Natural killer cell (primary cell): ENCODE measurements around the gene FHDC1. TPM values are rescaled to one million over a fixed set of nuclear protein-coding genes. Genes with fewer than 3 reads are reported as not detected.

Source experiments
- ATAC-seq, 3 donors: fragments of 150-1000 bp in 2 of 3; fragments of 200-7000 bp in 1 of 3; cut with Tn5 transposase; 1 replicate in 1 of 3; 2 replicates in 2 of 3; pipeline ENCODE4 v1.10.0; 2021; ENCODE audit warnings: mild to moderate bottlenecking in 2 of 3, moderate library complexity in 2 of 3
- DNase-seq, 2 donors: peaks; one replicate each; pipeline versions ENCODE4 v3.0.0 to v3.0.0-alpha.2; 2013 to 2021; ENCODE audit warnings: mixed read lengths in 1 of 2
- H3K27ac ChIP-seq: one replicate; pipeline ENCODE4 v1.5.1; 2013; ENCODE audit warnings: mild to moderate bottlenecking, low read length
- H3K27me3 ChIP-seq: one replicate; pipeline ENCODE4 v1.6.1; 2013; ENCODE audit warnings: low read length; ENCODE audit not compliant: control insufficient read depth, insufficient read depth
- H3K36me3 ChIP-seq: one replicate; pipeline ENCODE4 v1.6.1; 2013; ENCODE audit warnings: low read length; ENCODE audit not compliant: control insufficient read depth, insufficient read depth
- H3K4me1 ChIP-seq: one replicate; pipeline ENCODE4 v1.6.1; 2013; ENCODE audit warnings: low read length; ENCODE audit not compliant: control insufficient read depth, insufficient read depth
- H3K4me3 ChIP-seq: one replicate; pipeline ENCODE4 v1.5.1; 2013; ENCODE audit warnings: low read length
- H3K9me3 ChIP-seq: one replicate; pipeline ENCODE4 v1.6.1; 2013; ENCODE audit warnings: low read length; ENCODE audit not compliant: control insufficient read depth, insufficient read depth
- H3K27ac Mint-ChIP-seq, 2 donors: one replicate each; pipeline ENCODE4 v1.8.0; 2022; ENCODE audit warnings: mild to moderate bottlenecking in 2 of 2, mixed read lengths in 2 of 2, moderate library complexity in 1 of 2
- H3K27me3 Mint-ChIP-seq, 2 donors: one replicate each; pipeline ENCODE4 v1.8.0; 2022; ENCODE audit warnings: low read depth in 2 of 2, mixed read lengths in 2 of 2
- H3K36me3 Mint-ChIP-seq: one replicate; pipeline ENCODE4 v1.8.0; 2022; ENCODE audit warnings: mixed read lengths
- H3K4me1 Mint-ChIP-seq, 2 donors: one replicate each; pipeline ENCODE4 v1.8.0; 2022; ENCODE audit warnings: mixed read lengths in 2 of 2
- H3K4me3 Mint-ChIP-seq: one replicate; pipeline ENCODE4 v1.8.0; 2022; ENCODE audit warnings: mild to moderate bottlenecking, moderate library complexity, mixed read lengths
- H3K9me3 Mint-ChIP-seq, 2 donors: one replicate each; pipeline ENCODE4 v1.8.0; 2022; ENCODE audit warnings: mixed read lengths in 2 of 2
- WGBS: methylation state at CpG from one replicate; pipeline ENCODE4 v1.1.7; 2013; ENCODE audit warnings: missing lambda C conversion rate; ENCODE audit not compliant: insufficient coverage; 5-methylcytosine and 5-hydroxymethylcytosine counted together
- intact Hi-C: fragments of 100-400 bp; cut with micrococcal nuclease; formaldehyde crosslinking; loops from one replicate; pipeline ENCODE4 v1.14.2; 2022
- total RNA-seq, 4 donors: library from RNA; stranded (reverse); fragments of 120-200 nt in 1 of 4; gene quantifications; one replicate each; pipeline versions ENCODE4 v1.2.3 to v1.2.4, GENCODE V29; 2013 to 2022
- TF ChIP-seq, protein P1 (sequence below): fragments of 200-600 bp; IDR thresholded peaks from one replicate; pipeline ENCODE4 v1.8.0; 2022; ENCODE audit warnings: antibody characterized with exemption

FHDC1 gene
- total RNA-seq, 3 donors from 2014 or later (not counting 1 experiment from before 2014, with no cell fraction given): 0.10 to 0.23 (median 0.16) TPM

DNA sequence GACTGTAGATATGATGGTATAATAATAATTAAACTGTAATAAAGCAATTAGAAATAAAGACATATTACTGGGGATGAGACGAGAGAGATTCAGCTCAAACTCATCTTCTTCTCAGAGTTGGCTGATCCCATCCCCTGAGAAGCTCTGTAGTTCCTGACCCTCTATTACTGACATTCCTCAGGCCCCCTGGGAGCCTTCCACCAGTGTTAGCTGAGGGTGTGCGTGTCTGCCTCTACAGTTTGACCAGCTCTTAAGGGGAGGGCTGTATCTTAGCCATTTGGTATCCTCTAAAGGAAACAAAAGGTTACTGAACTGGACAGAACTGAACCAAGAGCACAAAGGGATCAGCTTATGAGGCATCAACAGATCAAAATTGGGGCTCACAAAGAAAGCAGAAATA is 11.2 kb downstream of the FHDC1 start:
- no peaks in the 10 kb centered on the region for H3K9me3 Mint-ChIP-seq
- peaks cover 0 to 6% of the 10 kb centered on the region in 2 donors for H3K27me3 Mint-ChIP-seq
- no peaks in the 10 kb centered on the region for H3K4me1 Mint-ChIP-seq
- H3K27ac ChIP-seq: no peak overlapping the region
- intact Hi-C loops: no loop called here
- no peaks in the 10 kb centered on the region for H3K36me3 Mint-ChIP-seq
- TF ChIP-seq, protein P1, sequence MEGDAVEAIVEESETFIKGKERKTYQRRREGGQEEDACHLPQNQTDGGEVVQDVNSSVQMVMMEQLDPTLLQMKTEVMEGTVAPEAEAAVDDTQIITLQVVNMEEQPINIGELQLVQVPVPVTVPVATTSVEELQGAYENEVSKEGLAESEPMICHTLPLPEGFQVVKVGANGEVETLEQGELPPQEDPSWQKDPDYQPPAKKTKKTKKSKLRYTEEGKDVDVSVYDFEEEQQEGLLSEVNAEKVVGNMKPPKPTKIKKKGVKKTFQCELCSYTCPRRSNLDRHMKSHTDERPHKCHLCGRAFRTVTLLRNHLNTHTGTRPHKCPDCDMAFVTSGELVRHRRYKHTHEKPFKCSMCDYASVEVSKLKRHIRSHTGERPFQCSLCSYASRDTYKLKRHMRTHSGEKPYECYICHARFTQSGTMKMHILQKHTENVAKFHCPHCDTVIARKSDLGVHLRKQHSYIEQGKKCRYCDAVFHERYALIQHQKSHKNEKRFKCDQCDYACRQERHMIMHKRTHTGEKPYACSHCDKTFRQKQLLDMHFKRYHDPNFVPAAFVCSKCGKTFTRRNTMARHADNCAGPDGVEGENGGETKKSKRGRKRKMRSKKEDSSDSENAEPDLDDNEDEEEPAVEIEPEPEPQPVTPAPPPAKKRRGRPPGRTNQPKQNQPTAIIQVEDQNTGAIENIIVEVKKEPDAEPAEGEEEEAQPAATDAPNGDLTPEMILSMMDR: no peak
- ATAC-seq (no peak), DNase-seq (no peak)
- no peak overlapping the region for H3K4me3 ChIP-seq
- no peak overlapping the region for H3K27ac Mint-ChIP-seq
- H3K4me3 Mint-ChIP-seq: no peak overlapping the region
- no peaks in the 10 kb centered on the region for H3K27me3 ChIP-seq
- H3K4me1 ChIP-seq: no peaks in the 10 kb centered on the region
- H3K36me3 ChIP-seq: no peaks in the 10 kb centered on the region
- H3K9me3 ChIP-seq: no peaks in the 10 kb centered on the region
- 93% methylated on average over 1 of the region's 2 CpGs for WGBS

DNA sequence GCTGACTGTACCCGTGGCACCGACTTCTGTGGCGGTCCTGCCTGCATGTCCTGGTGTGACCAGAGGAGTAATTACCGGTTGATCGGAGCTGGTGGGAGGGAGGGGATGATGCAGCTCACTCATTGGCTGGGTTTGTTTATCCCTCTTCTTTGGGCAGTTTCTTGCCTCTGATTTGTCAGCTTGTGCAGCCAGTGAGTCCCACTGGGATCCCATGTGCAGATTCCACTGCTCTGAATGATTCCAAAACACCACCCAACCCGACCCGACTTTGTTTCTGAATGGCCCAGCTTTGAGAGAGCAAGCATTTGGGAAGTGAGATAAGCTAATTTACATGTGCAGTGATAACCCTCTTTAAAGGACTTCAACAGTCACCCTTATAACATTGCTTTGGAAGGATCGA is 13.8 kb downstream of the FHDC1 start:
- Histone ChIP-seq H3K27ac (no peak overlapping the region), H3K27me3 (no peaks in the 10 kb centered on the region), H3K36me3 (no peaks in the 10 kb centered on the region), H3K4me1 (no peaks in the 10 kb centered on the region), H3K4me3 (no peak overlapping the region), H3K9me3 (no peaks in the 10 kb centered on the region)
- ATAC-seq: no peak
- Mint-ChIP-seq H3K4me3 (no peak overlapping the region), H3K36me3 (no peaks in the 10 kb centered on the region), H3K9me3 (no peaks in the 10 kb centered on the region), H3K4me1 (no peaks in the 10 kb centered on the region), H3K27ac (no peak overlapping the region), H3K27me3 (peaks cover 0 to 6% of the 10 kb centered on the region in 2 donors)
- 98% methylated on average over 6 of the region's 8 CpGs for WGBS
- TF ChIP-seq, protein P1: no peak
- DNase-seq: no peak
- intact Hi-C loops: no loop called here

DNA sequence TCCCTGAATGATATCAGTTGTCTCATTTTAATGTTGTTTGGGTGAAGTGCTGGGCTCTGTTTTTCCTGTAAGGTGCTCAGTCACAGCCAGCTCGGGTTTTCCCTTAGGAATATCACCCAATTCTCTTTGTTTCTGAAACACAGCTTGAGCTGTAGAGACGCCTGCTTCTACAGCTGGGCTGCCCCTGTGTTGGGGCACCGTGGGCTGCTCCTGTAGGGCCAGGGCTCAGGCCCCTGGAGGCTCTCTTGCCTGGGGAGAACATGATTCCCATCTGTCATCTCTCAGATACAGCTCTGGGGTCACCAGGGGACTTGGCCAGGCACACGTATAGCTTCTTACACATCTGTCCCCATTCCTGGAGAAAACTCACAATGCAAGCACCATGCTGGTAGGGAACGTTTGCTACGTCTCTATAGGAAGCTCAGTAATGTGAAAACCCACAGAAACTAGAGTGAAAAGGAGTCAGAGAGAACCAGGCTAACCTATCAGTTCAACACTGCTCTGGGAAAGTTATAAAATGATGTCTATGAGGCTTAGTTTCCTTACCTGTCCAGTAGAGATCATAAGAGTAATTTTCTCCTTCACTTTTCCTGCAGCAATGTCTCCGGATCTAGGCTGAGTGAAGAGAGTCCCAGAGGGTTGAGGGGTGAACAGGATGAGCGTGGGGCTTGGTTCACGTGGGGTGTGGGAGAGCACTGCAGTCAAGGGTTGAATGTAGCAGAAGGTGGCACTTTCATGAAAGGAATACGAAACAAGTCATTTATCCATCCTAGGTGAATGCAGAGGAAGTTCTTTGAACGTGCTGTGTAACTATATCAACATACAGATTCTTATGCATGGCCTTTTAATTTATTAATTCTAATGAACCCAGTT is 14.5 kb downstream of the FHDC1 start:
- DNase-seq: no peak
- no peak overlapping the region for H3K27ac ChIP-seq
- Mint-ChIP-seq H3K27me3 (peaks cover 0 to 6% of the 10 kb centered on the region in 2 donors), H3K4me1 (no peaks in the 10 kb centered on the region), H3K27ac (no peak overlapping the region), H3K36me3 (no peaks in the 10 kb centered on the region), H3K9me3 (no peaks in the 10 kb centered on the region), H3K4me3 (no peak overlapping the region)
- no peak overlapping the region for H3K4me3 ChIP-seq
- no peak for ATAC-seq
- no peaks in the 10 kb centered on the region for H3K9me3 ChIP-seq
- H3K27me3 ChIP-seq: no peaks in the 10 kb centered on the region
- no peaks in the 10 kb centered on the region for H3K4me1 ChIP-seq
- TF ChIP-seq, protein P1: no peak
- WGBS: 90% methylated on average over 10 of the region's 11 CpGs
- intact Hi-C loops: no loop called here
- no peaks in the 10 kb centered on the region for H3K36me3 ChIP-seq
